Measurements from ENCODE around the gene SLC35G4.
"Not testable (repeated sequence)": the region's sequence is repeated elsewhere in the genome, so short reads cannot be mapped to it uniquely, and the experiment has no call there.

The SLC35G4 gene

GRCh38 chr18:11609488-11609887 is at the start of gene SLC35G4:
SLC35G4 (plus strand) TSS chr18:11609596; CDS start chr18:11609596, 0 bp downstream.
- not testable (repeated sequence) for DNase-seq

GRCh38 chr18:11561293-11561692 is 48.1 kb upstream of the SLC35G4 start:
- no peak for DNase-seq

- no peak for DNase-seq
These were observed 43.7 kb upstream of the SLC35G4 start for GRCh38 chr18:11565716-11566115.

GRCh38 chr18:11566236-11566965 is 43.0 kb upstream of the SLC35G4 start:
- DNase-seq: no peak

- DNase-seq: no peak
These were observed 42.0 kb upstream of the SLC35G4 start for GRCh38 chr18:11567396-11567795.

GRCh38 chr18:11570073-11570588 is 39.3 kb upstream of the SLC35G4 start:
- DNase-seq: no peak

GRCh38 chr18:11570769-11571412 is 38.5 kb upstream of the SLC35G4 start:
- DNase-seq: no peak

- DNase-seq: no peak
These were observed 37.2 kb upstream of the SLC35G4 start for GRCh38 chr18:11572201-11572600.

- DNase-seq: no peak
These were observed 34.9 kb upstream of the SLC35G4 start for GRCh38 chr18:11574545-11574944.

GRCh38 chr18:11577271-11578112 is 31.9 kb upstream of the SLC35G4 start:
- no peak for DNase-seq

GRCh38 chr18:11578799-11579198 is 30.6 kb upstream of the SLC35G4 start:
- no peak for DNase-seq

GRCh38 chr18:11579916-11580315 is 29.5 kb upstream of the SLC35G4 start:
- no peak for DNase-seq

GRCh38 chr18:11581286-11581685 is 28.1 kb upstream of the SLC35G4 start:
- no peak for DNase-seq

GRCh38 chr18:11585596-11585995 is 23.8 kb upstream of the SLC35G4 start:
- no peak for DNase-seq

GRCh38 chr18:11586896-11587295 is 22.5 kb upstream of the SLC35G4 start:
- no peak for DNase-seq

- DNase-seq: no peak
These were observed 22.0 kb upstream of the SLC35G4 start for GRCh38 chr18:11587432-11587831.

GRCh38 chr18:11587846-11588245 is 21.6 kb upstream of the SLC35G4 start:
- DNase-seq: no peak

- DNase-seq: no peak
These were observed 17.4 kb upstream of the SLC35G4 start for GRCh38 chr18:11591957-11592356.

- no peak for DNase-seq
These were observed 9.1 kb upstream of the SLC35G4 start for GRCh38 chr18:11600321-11600720.

GRCh38 chr18:11607906-11608305 is 1.5 kb upstream of the SLC35G4 start:
- peak; percentile 19 for DNase-seq

GRCh38 chr18:11608618-11609017 is 778 bp upstream of the SLC35G4 start:
- not testable (repeated sequence) for DNase-seq

GRCh38 chr18:11613073-11613472 is 3.7 kb downstream of the SLC35G4 start:
- not testable (repeated sequence) for DNase-seq

- DNase-seq: not testable (repeated sequence)
These were observed 4.2 kb downstream of the SLC35G4 start for GRCh38 chr18:11613611-11614010.

Measured in midbrain (tissue), 1 donor.